ENCODE results near the gene PGPEP1.

The PGPEP1 gene

GRCh38 chr19:18301718-18302111, 38.7 kb upstream of the PGPEP1 start:
- H3K23ac ChIP-seq (ENCODE audit: low read length) = no peak overlapping the region
- no peak overlapping the region for H3K9ac ChIP-seq (ENCODE audit: low read length)
- H3K4me3 ChIP-seq (ENCODE audit: low read depth, low read length) = no peak overlapping the region
- DNase-seq = no peak
- H2BK120ac ChIP-seq (ENCODE audit: insufficient read depth, low read length, poor library complexity) = no peak overlapping the region
- no CpG with 5 or more reads among the region's 4 CpGs for WGBS (ENCODE audit: extremely low coverage, insufficient coverage, insufficient read length)
- no peak overlapping the region for H4K8ac ChIP-seq (ENCODE audit: low read depth, low read length)
- peak overlapping the region; percentile 3 for H3K14ac ChIP-seq (ENCODE audit: low read length)
- H3K79me1 ChIP-seq (ENCODE audit: low read length) = peaks cover 32% of the 10 kb centered on the region
- peaks cover 4% of the 10 kb centered on the region for H3K79me2 ChIP-seq (ENCODE audit: control insufficient read depth, insufficient read depth, low read length, poor library complexity)
- no peak overlapping the region for H3K18ac ChIP-seq (ENCODE audit: low read length)
- no peak overlapping the region for H3K27ac ChIP-seq (ENCODE audit: low read depth, low read length)
- H4K12ac ChIP-seq (ENCODE audit: low read depth, low read length) = no peak overlapping the region
- peak overlapping the region; percentile 37 for H2BK12ac ChIP-seq (ENCODE audit: low read length)
- no peak overlapping the region for H3K4me2 ChIP-seq (ENCODE audit: low read length)
- no peak overlapping the region for H2BK5ac ChIP-seq (ENCODE audit: low read depth, low read length, poor library complexity)
- H4K91ac ChIP-seq (ENCODE audit: low read depth, low read length) = peak overlapping the region; percentile 58
- no peak overlapping the region for H2AFZ ChIP-seq (ENCODE audit: insufficient read depth, low read length, poor library complexity)
- H3K9me3 ChIP-seq (ENCODE audit: insufficient read depth, low read depth, low read length) = peaks cover 2% of the 10 kb centered on the region
- H2AK5ac ChIP-seq (ENCODE audit: low read length) = peak overlapping the region; percentile 51
- peaks cover 23 to 25% of the 10 kb centered on the region in 2 experiments for H3K4me1 ChIP-seq (ENCODE audit: control insufficient read depth in 1 of 2, insufficient read depth in 2 of 2, low read length in 2 of 2)
- H3K4ac ChIP-seq (ENCODE audit: low read depth, low read length) = no peak overlapping the region
- no peaks in the 10 kb centered on the region for H3K27me3 ChIP-seq (ENCODE audit: insufficient read depth, low read length)
- peaks cover 10% of the 10 kb centered on the region in 2 experiments for H3K36me3 ChIP-seq (ENCODE audit: control insufficient read depth in 1 of 2, insufficient read depth in 2 of 2, low read length in 2 of 2)

GRCh38 chr19:18304208-18304457, 36.3 kb upstream of the PGPEP1 start:
- peak overlapping the region; percentile 56 for H2AFZ ChIP-seq (ENCODE audit: insufficient read depth, low read length, poor library complexity)
- peak overlapping the region; percentile 88 for H3K18ac ChIP-seq (ENCODE audit: low read length)
- H3K79me2 ChIP-seq (ENCODE audit: control insufficient read depth, insufficient read depth, low read length, poor library complexity) = peaks cover 4% of the 10 kb centered on the region
- H3K9me3 ChIP-seq (ENCODE audit: insufficient read depth, low read depth, low read length) = peaks cover 2% of the 10 kb centered on the region
- H3K14ac ChIP-seq (ENCODE audit: low read length) = peak overlapping the region; percentile 87
- peak overlapping the region; percentile 95 for H3K27ac ChIP-seq (ENCODE audit: low read depth, low read length)
- H3K9ac ChIP-seq (ENCODE audit: low read length) = no peak overlapping the region
- H3K4ac ChIP-seq (ENCODE audit: low read depth, low read length) = peak overlapping the region; percentile 66
- H4K91ac ChIP-seq (ENCODE audit: low read depth, low read length) = peak overlapping the region; percentile 92
- peaks cover 32% of the 10 kb centered on the region for H3K79me1 ChIP-seq (ENCODE audit: low read length)
- no peak for DNase-seq
- H2AK5ac ChIP-seq (ENCODE audit: low read length) = peak overlapping the region; percentile 94
- peak overlapping the region; percentile 87 for H2BK12ac ChIP-seq (ENCODE audit: low read length)
- no CpG with 5 or more reads among the region's 2 CpGs for WGBS (ENCODE audit: extremely low coverage, insufficient coverage, insufficient read length)
- peaks cover 23 to 25% of the 10 kb centered on the region in 2 experiments for H3K4me1 ChIP-seq (ENCODE audit: control insufficient read depth in 1 of 2, insufficient read depth in 2 of 2, low read length in 2 of 2)
- H3K27me3 ChIP-seq (ENCODE audit: insufficient read depth, low read length) = no peaks in the 10 kb centered on the region
- H4K8ac ChIP-seq (ENCODE audit: low read depth, low read length) = peak overlapping the region; percentile 75
- H2BK5ac ChIP-seq (ENCODE audit: low read depth, low read length, poor library complexity) = peak overlapping the region; percentile 80
- H3K23ac ChIP-seq (ENCODE audit: low read length) = no peak overlapping the region
- H4K12ac ChIP-seq (ENCODE audit: low read depth, low read length) = peak overlapping the region; percentile 31
- peak overlapping the region; percentile 52 for H3K4me2 ChIP-seq (ENCODE audit: low read length)
- no peak overlapping the region for H3K4me3 ChIP-seq (ENCODE audit: low read depth, low read length)
- peak overlapping the region; percentile 67 for H2BK120ac ChIP-seq (ENCODE audit: insufficient read depth, low read length, poor library complexity)
- peaks cover 33% of the 10 kb centered on the region in 2 experiments for H3K36me3 ChIP-seq (ENCODE audit: control insufficient read depth in 1 of 2, insufficient read depth in 2 of 2, low read length in 2 of 2)

- Histone ChIP-seq H4K91ac (ENCODE audit: low read depth, low read length) (peak overlapping the region; percentile 94), H3K79me2 (ENCODE audit: control insufficient read depth, insufficient read depth, low read length, poor library complexity) (peaks cover 4% of the 10 kb centered on the region), H4K12ac (ENCODE audit: low read depth, low read length) (peak overlapping the region; percentile 75), H2BK5ac (ENCODE audit: low read depth, low read length, poor library complexity) (peak overlapping the region; percentile 93), H3K18ac (ENCODE audit: low read length) (peak overlapping the region; percentile 94), H3K9ac (ENCODE audit: low read length) (peak overlapping the region; percentile 49), H3K79me1 (ENCODE audit: low read length) (peaks cover 29% of the 10 kb centered on the region), H2AK5ac (ENCODE audit: low read length) (peak overlapping the region; percentile 89), H3K23ac (ENCODE audit: low read length) (no peak overlapping the region), H3K9me3 (ENCODE audit: insufficient read depth, low read depth, low read length) (peaks cover 2% of the 10 kb centered on the region), H3K27ac (ENCODE audit: low read depth, low read length) (peak overlapping the region; percentile 95), H3K4me1 (ENCODE audit: control insufficient read depth in 1 of 2, insufficient read depth in 2 of 2, low read length in 2 of 2) (peaks cover 23 to 25% of the 10 kb centered on the region in 2 experiments), H2BK120ac (ENCODE audit: insufficient read depth, low read length, poor library complexity) (peak overlapping the region; percentile 98), H2BK12ac (ENCODE audit: low read length) (peak overlapping the region; percentile 52), H3K4ac (ENCODE audit: low read depth, low read length) (peak overlapping the region; percentile 87), H3K14ac (ENCODE audit: low read length) (peak overlapping the region; percentile 81), H3K4me3 (ENCODE audit: low read depth, low read length) (no peak overlapping the region), H3K4me2 (ENCODE audit: low read length) (peak overlapping the region; percentile 52), H4K8ac (ENCODE audit: low read depth, low read length) (peak overlapping the region; percentile 92), H3K27me3 (ENCODE audit: insufficient read depth, low read length) (no peaks in the 10 kb centered on the region), H3K36me3 (ENCODE audit: control insufficient read depth in 1 of 2, insufficient read depth in 2 of 2, low read length in 2 of 2) (peaks cover 38 to 39% of the 10 kb centered on the region in 2 experiments), H2AFZ (ENCODE audit: insufficient read depth, low read length, poor library complexity) (peak overlapping the region; percentile 4)
- peak; percentile 83 to 86 for DNase-seq
- no CpG with 5 or more reads among the region's 29 CpGs for WGBS (ENCODE audit: extremely low coverage, insufficient coverage, insufficient read length)
Observed at GRCh38 chr19:18304458-18305310, 35.7 kb upstream of the PGPEP1 start.

- H3K4me2 ChIP-seq (ENCODE audit: low read length) = no peak overlapping the region
- no CpG with 5 or more reads among the region's 26 CpGs for WGBS (ENCODE audit: extremely low coverage, insufficient coverage, insufficient read length)
- no peak overlapping the region for H3K4me3 ChIP-seq (ENCODE audit: low read depth, low read length)
- H3K27me3 ChIP-seq (ENCODE audit: insufficient read depth, low read length) = no peaks in the 10 kb centered on the region
- no peak overlapping the region for H4K8ac ChIP-seq (ENCODE audit: low read depth, low read length)
- no peak overlapping the region for H3K18ac ChIP-seq (ENCODE audit: low read length)
- no peak overlapping the region for H2AK5ac ChIP-seq (ENCODE audit: low read length)
- peaks cover 2% of the 10 kb centered on the region for H3K9me3 ChIP-seq (ENCODE audit: insufficient read depth, low read depth, low read length)
- peaks cover 4% of the 10 kb centered on the region for H3K79me2 ChIP-seq (ENCODE audit: control insufficient read depth, insufficient read depth, low read length, poor library complexity)
- no peak overlapping the region for H4K12ac ChIP-seq (ENCODE audit: low read depth, low read length)
- no peak overlapping the region for H3K27ac ChIP-seq (ENCODE audit: low read depth, low read length)
- peaks cover 16 to 19% of the 10 kb centered on the region in 2 experiments for H3K4me1 ChIP-seq (ENCODE audit: control insufficient read depth in 1 of 2, insufficient read depth in 2 of 2, low read length in 2 of 2)
- H2BK5ac ChIP-seq (ENCODE audit: low read depth, low read length, poor library complexity) = no peak overlapping the region
- H3K9ac ChIP-seq (ENCODE audit: low read length) = no peak overlapping the region
- peaks cover 25% of the 10 kb centered on the region for H3K79me1 ChIP-seq (ENCODE audit: low read length)
- no peak overlapping the region for H4K91ac ChIP-seq (ENCODE audit: low read depth, low read length)
- H2BK12ac ChIP-seq (ENCODE audit: low read length) = no peak overlapping the region
- no peak overlapping the region for H3K14ac ChIP-seq (ENCODE audit: low read length)
- H3K23ac ChIP-seq (ENCODE audit: low read length) = no peak overlapping the region
- no peak for DNase-seq
- H3K4ac ChIP-seq (ENCODE audit: low read depth, low read length) = no peak overlapping the region
- H2BK120ac ChIP-seq (ENCODE audit: insufficient read depth, low read length, poor library complexity) = no peak overlapping the region
- H2AFZ ChIP-seq (ENCODE audit: insufficient read depth, low read length, poor library complexity) = no peak overlapping the region
- peaks cover 54 to 55% of the 10 kb centered on the region in 2 experiments for H3K36me3 ChIP-seq (ENCODE audit: control insufficient read depth in 1 of 2, insufficient read depth in 2 of 2, low read length in 2 of 2)
Observed at GRCh38 chr19:18306209-18306887, 34.0 kb upstream of the PGPEP1 start.
